ENCODE data around the gene USP35. TPM values are rescaled to one million over a fixed set of nuclear protein-coding genes. Genes with fewer than 3 reads are reported as not detected.

USP35 gene
- total RNA-seq, 1 donor from 2014 or later = 11.8 TPM

GRCh38 chr11:78200553-78200952, 11.8 kb downstream of the USP35 start:
- H3K9me3 ChIP-seq = no peaks in the 10 kb centered on the region
- intact Hi-C loops (cut with DNase I) = no loop called here
- no peak for TF ChIP-seq CTCF (IDR thresholded peaks at IDR 0.05)
- TF ChIP-seq POLR2AphosphoS5 (IDR thresholded peaks at IDR 0.05; ENCODE audit: insufficient read depth in 1 of 2, low read depth in 1 of 2) = no peak
- TF ChIP-seq POLR2A (IDR thresholded peaks at IDR 0.05) = no peak
- H3K4me1 ChIP-seq = peaks cover 8% of the 10 kb centered on the region
- H3K27ac ChIP-seq = no peak overlapping the region
- no peaks in the 10 kb centered on the region for H3K27me3 ChIP-seq
- no peak for DNase-seq (ENCODE audit: extremely low spot score in 2 of 2)
- peaks cover 0 to 3% of the 10 kb centered on the region in 2 donors for H3K36me3 ChIP-seq
- no peak overlapping the region for H3K4me3 ChIP-seq

- H3K27me3 ChIP-seq = no peaks in the 10 kb centered on the region
- peaks cover 0 to 8% of the 10 kb centered on the region in 2 donors for H3K36me3 ChIP-seq
- TF ChIP-seq CTCF (IDR thresholded peaks at IDR 0.05) = no peak
- TF ChIP-seq POLR2AphosphoS5 (IDR thresholded peaks at IDR 0.05; ENCODE audit: insufficient read depth in 1 of 2, low read depth in 1 of 2) = no peak
Observed at GRCh38 chr11:78201096-78201818, 12.5 kb downstream of the USP35 start.

GRCh38 chr11:78202733-78203167, 14.0 kb downstream of the USP35 start:
- Histone ChIP-seq H3K9me3 (no peaks in the 10 kb centered on the region), H3K4me1 (no peaks in the 10 kb centered on the region), H3K36me3 (peaks cover 0 to 18% of the 10 kb centered on the region in 2 donors), H3K27me3 (no peaks in the 10 kb centered on the region), H3K27ac (no peak overlapping the region), H3K4me3 (no peak overlapping the region)
- no peak for DNase-seq (ENCODE audit: extremely low spot score in 2 of 2)
- no peak for TF ChIP-seq CTCF (IDR thresholded peaks at IDR 0.05)
- intact Hi-C loops (cut with DNase I) = no loop called here

More at GRCh38 chr11:78201096-78201818, 12.5 kb downstream of the USP35 start:
- no peaks in the 10 kb centered on the region for H3K9me3 ChIP-seq
- H3K27ac ChIP-seq = no peak overlapping the region
- intact Hi-C loops (cut with DNase I) = no loop called here
- no peak for DNase-seq (ENCODE audit: extremely low spot score in 2 of 2)
- no peak overlapping the region for H3K4me3 ChIP-seq
- H3K4me1 ChIP-seq = peaks cover 5% of the 10 kb centered on the region

GRCh38 chr11:78203184-78203583, 14.5 kb downstream of the USP35 start:
- intact Hi-C loops (cut with DNase I) = no loop called here
- no peaks in the 10 kb centered on the region for H3K27me3 ChIP-seq
- no peak overlapping the region for H3K4me3 ChIP-seq
- H3K27ac ChIP-seq = no peak overlapping the region
- H3K36me3 ChIP-seq = peaks cover 0 to 22% of the 10 kb centered on the region in 2 donors
- DNase-seq (ENCODE audit: extremely low spot score in 2 of 2) = no peak
- H3K9me3 ChIP-seq = no peaks in the 10 kb centered on the region
- no peak for TF ChIP-seq POLR2AphosphoS5 (IDR thresholded peaks at IDR 0.05; ENCODE audit: insufficient read depth in 1 of 2, low read depth in 1 of 2)
- TF ChIP-seq CTCF (IDR thresholded peaks at IDR 0.05) = no peak
- no peak for TF ChIP-seq POLR2A (IDR thresholded peaks at IDR 0.05)
- H3K4me1 ChIP-seq = no peaks in the 10 kb centered on the region

- no peaks in the 10 kb centered on the region for H3K4me1 ChIP-seq
- no peak for TF ChIP-seq CTCF (IDR thresholded peaks at IDR 0.05)
- no peak for TF ChIP-seq POLR2A (IDR thresholded peaks at IDR 0.05)
- TF ChIP-seq POLR2AphosphoS5 (IDR thresholded peaks at IDR 0.05; ENCODE audit: insufficient read depth in 1 of 2, low read depth in 1 of 2) = no peak
- no peaks in the 10 kb centered on the region for H3K27me3 ChIP-seq
- H3K9me3 ChIP-seq = no peaks in the 10 kb centered on the region
- no peak overlapping the region for H3K4me3 ChIP-seq
- intact Hi-C loops (cut with DNase I) = no loop called here
- no peak overlapping the region for H3K27ac ChIP-seq
- no peak for DNase-seq (ENCODE audit: extremely low spot score in 2 of 2)
- peaks cover 0 to 34% of the 10 kb centered on the region in 2 donors for H3K36me3 ChIP-seq
Observed at GRCh38 chr11:78205256-78205655, 16.5 kb downstream of the USP35 start.
